ENCODE data around the gene NHLH2.

The NHLH2 gene

DNA sequence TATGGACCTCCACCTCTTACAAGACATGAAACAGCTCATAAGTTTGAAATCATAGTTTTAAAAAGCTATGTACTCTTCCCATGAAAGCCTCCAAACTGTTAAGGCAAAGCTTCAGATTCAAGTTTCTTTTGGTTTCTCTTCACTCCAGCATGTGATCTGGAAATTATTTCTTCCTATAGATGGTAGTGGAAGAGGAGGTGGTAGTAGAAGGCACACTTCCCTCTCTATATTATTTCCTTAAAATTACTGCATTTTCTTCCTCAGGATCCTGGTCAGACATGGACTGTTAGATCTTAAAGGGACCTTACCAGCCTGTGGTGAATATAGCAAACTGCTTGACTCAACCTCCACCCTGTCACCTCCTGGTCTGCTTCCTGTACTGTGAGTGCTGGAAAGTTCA, 31.9 kb downstream of the NHLH2 start:
- TF ChIP-seq ZBTB6 (tag by site-specific recombination; IDR thresholded peaks at IDR 0.05) (no peak), PRDM6 (tag by site-specific recombination; IDR thresholded peaks at IDR 0.05) (no peak), ZNF473 (tag by site-specific recombination; IDR thresholded peaks at IDR 0.05) (no peak)
- TF ChIP-seq, protein P1, sequence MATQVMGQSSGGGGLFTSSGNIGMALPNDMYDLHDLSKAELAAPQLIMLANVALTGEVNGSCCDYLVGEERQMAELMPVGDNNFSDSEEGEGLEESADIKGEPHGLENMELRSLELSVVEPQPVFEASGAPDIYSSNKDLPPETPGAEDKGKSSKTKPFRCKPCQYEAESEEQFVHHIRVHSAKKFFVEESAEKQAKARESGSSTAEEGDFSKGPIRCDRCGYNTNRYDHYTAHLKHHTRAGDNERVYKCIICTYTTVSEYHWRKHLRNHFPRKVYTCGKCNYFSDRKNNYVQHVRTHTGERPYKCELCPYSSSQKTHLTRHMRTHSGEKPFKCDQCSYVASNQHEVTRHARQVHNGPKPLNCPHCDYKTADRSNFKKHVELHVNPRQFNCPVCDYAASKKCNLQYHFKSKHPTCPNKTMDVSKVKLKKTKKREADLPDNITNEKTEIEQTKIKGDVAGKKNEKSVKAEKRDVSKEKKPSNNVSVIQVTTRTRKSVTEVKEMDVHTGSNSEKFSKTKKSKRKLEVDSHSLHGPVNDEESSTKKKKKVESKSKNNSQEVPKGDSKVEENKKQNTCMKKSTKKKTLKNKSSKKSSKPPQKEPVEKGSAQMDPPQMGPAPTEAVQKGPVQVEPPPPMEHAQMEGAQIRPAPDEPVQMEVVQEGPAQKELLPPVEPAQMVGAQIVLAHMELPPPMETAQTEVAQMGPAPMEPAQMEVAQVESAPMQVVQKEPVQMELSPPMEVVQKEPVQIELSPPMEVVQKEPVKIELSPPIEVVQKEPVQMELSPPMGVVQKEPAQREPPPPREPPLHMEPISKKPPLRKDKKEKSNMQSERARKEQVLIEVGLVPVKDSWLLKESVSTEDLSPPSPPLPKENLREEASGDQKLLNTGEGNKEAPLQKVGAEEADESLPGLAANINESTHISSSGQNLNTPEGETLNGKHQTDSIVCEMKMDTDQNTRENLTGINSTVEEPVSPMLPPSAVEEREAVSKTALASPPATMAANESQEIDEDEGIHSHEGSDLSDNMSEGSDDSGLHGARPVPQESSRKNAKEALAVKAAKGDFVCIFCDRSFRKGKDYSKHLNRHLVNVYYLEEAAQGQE (tag by site-specific recombination; IDR thresholded peaks at IDR 0.05), result no peak
- ChIA-PET POLR2A (no interaction called here), CTCF (interaction anchor here (0.7 to 3.3 kb wide), 4 partner anchors 69 to 174 kb away, joined by 3 to 23 read pairs (median 4); no protein-coding TSS in a partner anchor)
- no peak overlapping the region for H3K27ac ChIP-seq (ENCODE audit: extremely low read depth, low read depth, low read length)
- H3K9me3 ChIP-seq (ENCODE audit: control insufficient read depth, insufficient read depth, low read depth, low read length), result no peaks in the 10 kb centered on the region
- no peak overlapping the region for H3K4me3 ChIP-seq (ENCODE audit: low read depth, low read length)
- H3K36me3 ChIP-seq (ENCODE audit: control insufficient read depth in 2 of 2, insufficient read depth in 1 of 2, low read length in 2 of 2), result no peaks in the 10 kb centered on the region
- H3K4me1 ChIP-seq (ENCODE audit: control insufficient read depth, insufficient read depth, low read length), result no peaks in the 10 kb centered on the region

DNA sequence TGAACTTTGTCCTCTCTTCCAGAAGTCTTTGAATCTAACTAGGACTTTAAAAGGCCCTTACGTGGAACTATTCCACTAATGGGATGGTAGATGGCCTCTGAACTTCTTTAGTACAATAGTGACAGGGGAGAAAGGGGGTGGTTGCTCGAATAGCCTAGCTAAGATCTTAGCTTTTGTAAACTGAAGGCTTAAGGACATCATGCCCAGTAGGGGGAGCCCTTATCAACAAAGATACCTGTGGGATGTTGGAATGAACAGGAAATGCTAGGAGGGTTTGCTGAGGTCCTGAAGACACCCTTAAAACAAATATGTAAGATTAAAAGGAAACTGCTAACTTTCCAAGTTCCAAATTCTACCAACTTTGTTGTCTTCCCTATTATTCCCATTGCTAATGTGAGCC, 33.2 kb downstream of the NHLH2 start:
- no peaks in the 10 kb centered on the region for H3K36me3 ChIP-seq (ENCODE audit: control insufficient read depth in 2 of 2, insufficient read depth in 1 of 2, low read length in 2 of 2)
- H3K9me3 ChIP-seq (ENCODE audit: control insufficient read depth, insufficient read depth, low read depth, low read length), result no peaks in the 10 kb centered on the region
- no peak overlapping the region for H3K4me3 ChIP-seq (ENCODE audit: low read depth, low read length)
- ChIA-PET CTCF (interaction anchor here (0.6 to 6.3 kb wide), 17 partner anchors 9 to 312 kb away, joined by 3 to 57 read pairs (median 3); no protein-coding TSS in a partner anchor), POLR2A (interaction anchor here (0.5 kb wide), 1 partner anchor 36 kb away, joined by 3 read pairs; no protein-coding TSS in a partner anchor)
- TF ChIP-seq ZNF660 (tag by site-specific recombination; IDR thresholded peaks at IDR 0.05) (peak; percentile 56; the same call in 1 of the 2 replicates), SCRT2 (tag by site-specific recombination; IDR thresholded peaks at IDR 0.05) (peak; percentile 86), ZNF449 (tag by site-specific recombination; IDR thresholded peaks at IDR 0.05) (no peak), OVOL3 (tag by site-specific recombination; IDR thresholded peaks at IDR 0.05) (no peak), ZNF341 (tag by site-specific recombination; IDR thresholded peaks at IDR 0.05; ENCODE audit: low read depth) (peak; percentile 62), MZF1 (tag by site-specific recombination; IDR thresholded peaks at IDR 0.05; ENCODE audit: borderline replicate concordance) (no peak), ZNF654 (tag by site-specific recombination; IDR thresholded peaks at IDR 0.05; ENCODE audit: low read depth) (peak; percentile 70), PRDM10 (tag by site-specific recombination; IDR thresholded peaks at IDR 0.05) (peak; percentile 33), ZNF560 (tag by site-specific recombination; IDR thresholded peaks at IDR 0.05; ENCODE audit: borderline replicate concordance) (no peak), SCRT1 (tag by site-specific recombination; IDR thresholded peaks at IDR 0.05; ENCODE audit: borderline replicate concordance) (peak; percentile 55; the same call in 1 of the 2 replicates), ZNF610 (tag by site-specific recombination; IDR thresholded peaks at IDR 0.05; ENCODE audit: borderline replicate concordance) (no peak), ZSCAN5A (tag by site-specific recombination; IDR thresholded peaks at IDR 0.05) (no peak)
- TF ChIP-seq, protein P2, sequence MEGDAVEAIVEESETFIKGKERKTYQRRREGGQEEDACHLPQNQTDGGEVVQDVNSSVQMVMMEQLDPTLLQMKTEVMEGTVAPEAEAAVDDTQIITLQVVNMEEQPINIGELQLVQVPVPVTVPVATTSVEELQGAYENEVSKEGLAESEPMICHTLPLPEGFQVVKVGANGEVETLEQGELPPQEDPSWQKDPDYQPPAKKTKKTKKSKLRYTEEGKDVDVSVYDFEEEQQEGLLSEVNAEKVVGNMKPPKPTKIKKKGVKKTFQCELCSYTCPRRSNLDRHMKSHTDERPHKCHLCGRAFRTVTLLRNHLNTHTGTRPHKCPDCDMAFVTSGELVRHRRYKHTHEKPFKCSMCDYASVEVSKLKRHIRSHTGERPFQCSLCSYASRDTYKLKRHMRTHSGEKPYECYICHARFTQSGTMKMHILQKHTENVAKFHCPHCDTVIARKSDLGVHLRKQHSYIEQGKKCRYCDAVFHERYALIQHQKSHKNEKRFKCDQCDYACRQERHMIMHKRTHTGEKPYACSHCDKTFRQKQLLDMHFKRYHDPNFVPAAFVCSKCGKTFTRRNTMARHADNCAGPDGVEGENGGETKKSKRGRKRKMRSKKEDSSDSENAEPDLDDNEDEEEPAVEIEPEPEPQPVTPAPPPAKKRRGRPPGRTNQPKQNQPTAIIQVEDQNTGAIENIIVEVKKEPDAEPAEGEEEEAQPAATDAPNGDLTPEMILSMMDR (tag by site-specific recombination; IDR thresholded peaks at IDR 0.05), result peak; percentile 27; the same call in 1 of the 2 replicates
- no peak overlapping the region for H3K27ac ChIP-seq (ENCODE audit: extremely low read depth, low read depth, low read length)
- H3K4me1 ChIP-seq (ENCODE audit: control insufficient read depth, insufficient read depth, low read length), result no peaks in the 10 kb centered on the region

All from HEK293 (cell line).